ENCODE measurements around the gene SPO11.

SPO11 gene

GRCh38 chr20:57378646-57379262, 49.2 kb downstream of the SPO11 start:
- no peak for DNase-seq

GRCh38 chr20:57379263-57379647, 49.7 kb downstream of the SPO11 start:
- DNase-seq, result no peak

- DNase-seq, result no peak
Measured at GRCh38 chr20:57380081-57380750, 50.6 kb downstream of the SPO11 start.

- DNase-seq, result peak; percentile 26
Measured at GRCh38 chr20:57381596-57382503, 52.2 kb downstream of the SPO11 start.

GRCh38 chr20:57382516-57382915, 52.9 kb downstream of the SPO11 start:
- DNase-seq, result no peak

GRCh38 chr20:57383447-57384347, 54.1 kb downstream of the SPO11 start:
- DNase-seq, result no peak

GRCh38 chr20:57384486-57384885, 54.9 kb downstream of the SPO11 start:
- no peak for DNase-seq

GRCh38 chr20:57384953-57385761, 55.6 kb downstream of the SPO11 start:
- DNase-seq, result no peak

GRCh38 chr20:57385940-57386339, 56.3 kb downstream of the SPO11 start:
- DNase-seq, result no peak

- no peak for DNase-seq
Measured at GRCh38 chr20:57386762-57387161, 57.2 kb downstream of the SPO11 start.

GRCh38 chr20:57387463-57387862, 57.9 kb downstream of the SPO11 start:
- DNase-seq, result no peak

GRCh38 chr20:57387945-57388371, 58.4 kb downstream of the SPO11 start:
- DNase-seq, result no peak

- no peak for DNase-seq
Measured at GRCh38 chr20:57388953-57389694, 59.5 kb downstream of the SPO11 start.

- DNase-seq, result no peak
Measured at GRCh38 chr20:57389695-57390603, 60.3 kb downstream of the SPO11 start.

GRCh38 chr20:57390604-57391438, 61.2 kb downstream of the SPO11 start, which contains the start of gene RBM38:
Gene RBM38 (plus strand): TSS chr20:57391396. CDS start chr20:57391582, 186 bp downstream.
- peak; percentile 8 for DNase-seq

- no peak for DNase-seq
Measured at GRCh38 chr20:57391439-57392301, 62.1 kb downstream of the SPO11 start.

GRCh38 chr20:57392512-57393271, 63.1 kb downstream of the SPO11 start:
- no peak for DNase-seq
